MM.1S (cell line): ENCODE measurements around the gene KCNN2.

ENCODE experiments used
- DNase-seq: peaks from one replicate; pipeline ENCODE4 v3.0.0-alpha.2; 2015
- H2AFZ ChIP-seq: fragments of 300-600 bp; sonication (generic); 2 replicates; pipeline ENCODE4 v1.6.0; 2016; ENCODE audit warnings: antibody characterized with exemption, low read length
- H3F3A ChIP-seq: fragments of 300-600 bp; sonication (generic); 2 replicates; pipeline ENCODE4 v1.6.1; 2016; ENCODE audit warnings: mild to moderate bottlenecking, antibody characterized with exemption, low read length, moderate library complexity, mixed read lengths; ENCODE audit not compliant: insufficient read depth
- H3K27ac ChIP-seq: fragments of 300-600 bp; sonication (generic); 2 replicates; pipeline ENCODE4 v1.5.1; 2016; ENCODE audit warnings: mild to moderate bottlenecking, low read length
- H3K27me3 ChIP-seq: fragments of 300-600 bp; sonication (generic); replicated peaks from 2 replicates; pipeline ENCODE4 v1.6.0; 2016; ENCODE audit warnings: low read length; ENCODE audit not compliant: insufficient read depth
- H3K36me3 ChIP-seq: fragments of 300-600 bp; sonication (generic); replicated peaks from 2 replicates; pipeline ENCODE4 v1.6.1; 2016; ENCODE audit warnings: mild to moderate bottlenecking, low read length, mixed read lengths; ENCODE audit not compliant: insufficient read depth
- H3K4me1 ChIP-seq: fragments of 300-600 bp; sonication (generic); 2 replicates; pipeline ENCODE4 v1.6.1; 2016; ENCODE audit warnings: low read length, mixed read lengths
- H3K4me2 ChIP-seq: fragments of 300-600 bp; sonication (generic); 2 replicates; pipeline ENCODE4 v1.6.0; 2016; ENCODE audit warnings: low read depth, low read length
- H3K4me3 ChIP-seq: fragments of 300-600 bp; sonication (generic); 2 replicates; pipeline ENCODE4 v1.5.1; 2016; ENCODE audit warnings: low read length, mixed read lengths
- H3K79me2 ChIP-seq: fragments of 300-600 bp; sonication (generic); 2 replicates; pipeline ENCODE4 v1.6.1; 2016; ENCODE audit warnings: mixed run types, low read length, mixed read lengths
- H3K9ac ChIP-seq: fragments of 300-600 bp; sonication (generic); 2 replicates; pipeline ENCODE4 v1.6.1; 2016; ENCODE audit warnings: low read length, mixed read lengths
- H3K9me2 ChIP-seq: fragments of 300-600 bp; sonication (generic); replicated peaks from 2 replicates; pipeline ENCODE4 v1.6.1; 2016; ENCODE audit warnings: mild to moderate bottlenecking, low read length, mixed read lengths; ENCODE audit not compliant: insufficient read depth
- H3K9me3 ChIP-seq: fragments of 300-600 bp; sonication (generic); replicated peaks from 2 replicates; pipeline ENCODE4 v1.6.1; 2016; ENCODE audit warnings: mild to moderate bottlenecking, low read length, mixed read lengths; ENCODE audit not compliant: insufficient read depth
- H4K20me1 ChIP-seq: fragments of 300-600 bp; sonication (generic); 2 replicates; pipeline ENCODE4 v1.6.1; 2016; ENCODE audit warnings: mild to moderate bottlenecking, low read length, moderate library complexity, mixed read lengths; ENCODE audit not compliant: insufficient read depth
- EZH2 ChIP-seq: fragments of 300-600 bp; sonication (generic); optimal IDR thresholded peaks from 2 replicates; pipeline ENCODE3; 2017; ENCODE audit warnings: low read depth, mild to moderate bottlenecking, antibody characterized with exemption, low read length, mixed read lengths
- EZH2phosphoT487 ChIP-seq: fragments of 300-600 bp; sonication (generic); IDR thresholded peaks from 2 replicates; pipeline ENCODE4 v1.6.1; 2018; ENCODE audit warnings: antibody characterized with exemption, low read length
- TF ChIP-seq, protein P1 (sequence below): fragments of 300-600 bp; sonication (generic); IDR thresholded peaks from 2 replicates; pipeline ENCODE4 v1.5.1; 2016; ENCODE audit warnings: antibody characterized with exemption, low read length, mixed read lengths

KCNN2 gene

DNA sequence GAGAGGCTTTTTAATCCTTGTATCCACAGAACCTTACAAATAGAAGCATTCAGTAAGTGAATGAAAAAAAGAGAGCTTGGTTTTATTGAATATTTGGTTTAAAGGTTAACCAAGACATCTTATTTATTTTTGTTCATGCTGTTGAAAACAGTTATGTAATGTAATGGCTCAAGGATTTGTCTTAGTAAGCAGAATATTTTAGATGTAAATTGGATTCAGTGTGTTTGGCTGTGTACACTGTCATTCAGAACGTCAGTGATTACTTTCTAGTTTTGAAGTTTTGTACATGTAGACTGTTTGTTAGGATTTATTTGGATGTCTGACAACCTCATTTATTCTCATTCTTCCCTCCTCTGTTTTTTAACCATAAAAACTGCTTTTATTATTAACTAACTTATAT lies 31.3 kb downstream of the KCNN2 start:
- H3K9ac ChIP-seq = no peak overlapping the region
- no peak overlapping the region for H3K27ac ChIP-seq
- H3K36me3 ChIP-seq = no peaks in the 10 kb centered on the region
- no peak overlapping the region for H2AFZ ChIP-seq
- no peaks in the 10 kb centered on the region for H3F3A ChIP-seq
- H3K9me3 ChIP-seq = no peaks in the 10 kb centered on the region
- TF ChIP-seq, protein P1, sequence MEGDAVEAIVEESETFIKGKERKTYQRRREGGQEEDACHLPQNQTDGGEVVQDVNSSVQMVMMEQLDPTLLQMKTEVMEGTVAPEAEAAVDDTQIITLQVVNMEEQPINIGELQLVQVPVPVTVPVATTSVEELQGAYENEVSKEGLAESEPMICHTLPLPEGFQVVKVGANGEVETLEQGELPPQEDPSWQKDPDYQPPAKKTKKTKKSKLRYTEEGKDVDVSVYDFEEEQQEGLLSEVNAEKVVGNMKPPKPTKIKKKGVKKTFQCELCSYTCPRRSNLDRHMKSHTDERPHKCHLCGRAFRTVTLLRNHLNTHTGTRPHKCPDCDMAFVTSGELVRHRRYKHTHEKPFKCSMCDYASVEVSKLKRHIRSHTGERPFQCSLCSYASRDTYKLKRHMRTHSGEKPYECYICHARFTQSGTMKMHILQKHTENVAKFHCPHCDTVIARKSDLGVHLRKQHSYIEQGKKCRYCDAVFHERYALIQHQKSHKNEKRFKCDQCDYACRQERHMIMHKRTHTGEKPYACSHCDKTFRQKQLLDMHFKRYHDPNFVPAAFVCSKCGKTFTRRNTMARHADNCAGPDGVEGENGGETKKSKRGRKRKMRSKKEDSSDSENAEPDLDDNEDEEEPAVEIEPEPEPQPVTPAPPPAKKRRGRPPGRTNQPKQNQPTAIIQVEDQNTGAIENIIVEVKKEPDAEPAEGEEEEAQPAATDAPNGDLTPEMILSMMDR = no peak
- TF ChIP-seq EZH2 (no peak), EZH2phosphoT487 (no peak)
- no peaks in the 10 kb centered on the region for H3K27me3 ChIP-seq
- H3K9me2 ChIP-seq = no peaks in the 10 kb centered on the region
- H3K79me2 ChIP-seq = no peaks in the 10 kb centered on the region
- H3K4me2 ChIP-seq = no peak overlapping the region
- H4K20me1 ChIP-seq = no peaks in the 10 kb centered on the region
- DNase-seq = no peak
- H3K4me1 ChIP-seq = no peaks in the 10 kb centered on the region
- no peak overlapping the region for H3K4me3 ChIP-seq

DNA sequence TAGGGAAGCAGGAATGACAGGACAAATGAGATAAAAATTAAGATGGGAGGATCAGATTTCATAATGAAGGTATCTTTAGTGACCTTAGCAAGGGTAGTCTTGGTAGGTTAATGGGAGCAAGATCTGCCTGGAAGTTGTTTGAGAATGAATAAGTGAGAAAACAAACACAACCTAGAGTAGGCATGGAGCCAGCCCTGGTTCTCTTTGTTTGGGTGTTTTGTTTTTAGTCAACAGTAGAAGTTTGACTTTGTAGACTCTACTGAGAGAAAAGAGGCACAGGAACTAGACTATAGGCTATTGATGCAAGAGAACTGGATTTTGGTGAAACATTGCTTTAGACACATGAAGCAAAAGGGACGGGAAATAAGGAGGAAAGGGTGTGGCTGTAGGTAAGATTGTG lies 40.3 kb downstream of the KCNN2 start:
- H3K4me2 ChIP-seq = no peak overlapping the region
- no peak for DNase-seq
- no peaks in the 10 kb centered on the region for H4K20me1 ChIP-seq
- no peaks in the 10 kb centered on the region for H3K36me3 ChIP-seq
- no peaks in the 10 kb centered on the region for H3K4me1 ChIP-seq
- no peaks in the 10 kb centered on the region for H3K9me3 ChIP-seq
- TF ChIP-seq EZH2phosphoT487 = no peak
- TF ChIP-seq, protein P1 = no peak
- TF ChIP-seq EZH2 = no peak
- H3K27ac ChIP-seq = no peak overlapping the region
- no peak overlapping the region for H2AFZ ChIP-seq
- H3K27me3 ChIP-seq = no peaks in the 10 kb centered on the region
- H3K9ac ChIP-seq = no peak overlapping the region
- no peaks in the 10 kb centered on the region for H3F3A ChIP-seq
- H3K4me3 ChIP-seq = no peak overlapping the region
- H3K79me2 ChIP-seq = no peaks in the 10 kb centered on the region
- H3K9me2 ChIP-seq = no peaks in the 10 kb centered on the region

DNA sequence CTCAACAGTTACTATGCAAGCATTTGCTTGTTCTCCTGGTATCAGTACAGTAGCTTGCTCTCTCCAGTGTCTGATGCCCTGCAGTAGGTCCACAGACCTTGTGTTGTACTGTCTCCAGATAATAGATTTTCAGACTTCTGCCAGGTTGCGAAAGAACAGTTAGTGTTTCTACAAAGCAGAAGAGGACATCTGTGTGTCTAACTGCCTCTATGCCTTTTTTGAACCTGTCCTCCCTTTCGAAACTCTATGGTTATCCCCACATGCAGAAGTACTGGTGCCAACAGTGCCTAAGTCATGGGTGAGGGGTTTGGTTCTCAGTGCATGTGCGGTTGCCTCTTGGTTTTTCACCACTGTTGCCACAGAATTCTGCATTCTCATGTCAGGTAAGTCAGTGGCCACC lies 45.9 kb downstream of the KCNN2 start:
- H4K20me1 ChIP-seq = no peaks in the 10 kb centered on the region
- H3K27ac ChIP-seq = no peak overlapping the region
- no peak overlapping the region for H3K4me2 ChIP-seq
- no peak overlapping the region for H3K4me3 ChIP-seq
- H3F3A ChIP-seq = no peaks in the 10 kb centered on the region
- H3K9ac ChIP-seq = no peak overlapping the region
- no peaks in the 10 kb centered on the region for H3K9me3 ChIP-seq
- H3K4me1 ChIP-seq = peaks cover 7% of the 10 kb centered on the region; the same call in 1 of the 2 replicates
- H3K79me2 ChIP-seq = no peaks in the 10 kb centered on the region
- no peaks in the 10 kb centered on the region for H3K9me2 ChIP-seq
- no peaks in the 10 kb centered on the region for H3K27me3 ChIP-seq
- no peak overlapping the region for H2AFZ ChIP-seq
- no peak for TF ChIP-seq EZH2
- TF ChIP-seq, protein P1 = no peak
- no peak for TF ChIP-seq EZH2phosphoT487
- no peak for DNase-seq
- no peaks in the 10 kb centered on the region for H3K36me3 ChIP-seq
